IMR-90 (cell line): ENCODE measurements around the gene GAGE2A.
"Not testable (repeated sequence)": the region's sequence is repeated elsewhere in the genome, so short reads cannot be mapped to it uniquely, and the experiment has no call there.

ENCODE experiments used
- BHLHE40 ChIP-seq: fragments of 150-350 bp; IDR thresholded peaks from 2 replicates; pipeline ENCODE4 v1.6.1; 2016; ENCODE audit warnings: mild to moderate bottlenecking, low read depth, low read length
- CEBPB ChIP-seq: IDR thresholded peaks from 2 replicates; pipeline ENCODE4 v1.6.1; 2012; ENCODE audit warnings: low read depth, low read length, improper control_type of control experiment
- CHD1 ChIP-seq: IDR thresholded peaks from 2 replicates; pipeline ENCODE4 v1.6.1; 2012; ENCODE audit warnings: low read depth, low read length, improper control_type of control experiment
- CTCF ChIP-seq: conservative IDR thresholded peaks from 2 replicates; pipeline ENCODE4 v1.5.1; 2012; ENCODE audit warnings: mild to moderate bottlenecking, low read depth, low read length, improper control_type of control experiment
- MAFK ChIP-seq: IDR thresholded peaks from 2 replicates; pipeline ENCODE4 v1.6.1; 2012; ENCODE audit warnings: low read depth, low read length, improper control_type of control experiment
- MXI1 ChIP-seq: IDR thresholded peaks from 2 replicates; pipeline ENCODE4 v1.6.1; 2012; ENCODE audit warnings: low read depth, mild to moderate bottlenecking, low read length, moderate library complexity, borderline replicate concordance
- NFE2L2 ChIP-seq: fragments of 150-350 bp; IDR thresholded peaks from 2 replicates; pipeline ENCODE4 v1.6.1; 2016; ENCODE audit warnings: low read depth, mild to moderate bottlenecking, low read length
- POLR2A ChIP-seq: IDR thresholded peaks from 2 replicates; pipeline ENCODE4 v1.6.1; 2012; ENCODE audit warnings: mild to moderate bottlenecking, low read depth, low read length
- RAD21 ChIP-seq: IDR thresholded peaks from 2 replicates; pipeline ENCODE4 v1.6.1; 2012; ENCODE audit warnings: low read length, improper control_type of control experiment
- SMC3 ChIP-seq: fragments of 150-350 bp; IDR thresholded peaks from 2 replicates; pipeline ENCODE4 v1.6.1; 2016; ENCODE audit warnings: low read depth, mild to moderate bottlenecking, antibody characterized with exemption, low read length, moderate library complexity
- USF2 ChIP-seq: fragments of 150-350 bp; IDR thresholded peaks from 2 replicates; pipeline ENCODE4 v1.6.1; 2017; ENCODE audit warnings: mild to moderate bottlenecking, antibody characterized with exemption, low read length, low read depth

GRCh38 chrX:49541433-49541832 lies 47.9 kb upstream of the GAGE2A start, which contains the start of gene GAGE12D:
- not testable (repeated sequence) for TF ChIP-seq CTCF, SMC3, POLR2A, MAFK, RAD21, USF2, MXI1, CEBPB, BHLHE40, CHD1, NFE2L2
